Natural killer cell treated with Interleukin-12 subunit alpha and Interleukin-12 subunit beta and Interleukin-15 and Interleukin-18, amount 100 ng/mL, for 72 hours (primary cell): ENCODE data around the gene CPNE4. TPM values are rescaled to one million over a fixed set of nuclear protein-coding genes. Genes with fewer than 3 reads are reported as not detected.

Experiments used
- ATAC-seq, 2 donors: fragments of 150-1000 bp; cut with Tn5 transposase in 1 of 2; sonication (Bioruptor Pico), chemical (Tn5 transposase) in 1 of 2; 2 replicates each; pipeline ENCODE4 v1.10.0; 2021
- DNase-seq: peaks from one replicate; pipeline ENCODE4 v3.0.0; 2022; ENCODE audit warnings: low spot score
- H3K27ac Mint-ChIP-seq, 2 donors: 1 replicate in 1 of 2; 2 replicates in 1 of 2; pipeline ENCODE4 v1.8.0; 2022; ENCODE audit warnings: mixed read lengths in 2 of 2, mild to moderate bottlenecking in 1 of 2, moderate library complexity in 1 of 2
- H3K27me3 Mint-ChIP-seq, 2 donors: 1 replicate in 1 of 2; 2 replicates in 1 of 2; pipeline ENCODE4 v1.8.0; 2022; ENCODE audit warnings: mixed read lengths in 2 of 2
- H3K36me3 Mint-ChIP-seq: one replicate; pipeline ENCODE4 v1.8.0; 2022; ENCODE audit warnings: mixed read lengths
- H3K4me1 Mint-ChIP-seq, 2 donors: 1 replicate in 1 of 2; 2 replicates in 1 of 2; pipeline ENCODE4 v1.8.0; 2022; ENCODE audit warnings: low read depth in 2 of 2, mixed read lengths in 2 of 2, mild to moderate bottlenecking in 1 of 2
- H3K4me3 Mint-ChIP-seq: one replicate; pipeline ENCODE4 v1.8.0; 2022; ENCODE audit warnings: mixed read lengths
- H3K9me3 Mint-ChIP-seq: 2 replicates; pipeline ENCODE4 v1.8.0; 2022; ENCODE audit warnings: mixed read lengths
- total RNA-seq, 2 donors: library from RNA; stranded (reverse); gene quantifications; one replicate each; pipeline ENCODE4 v1.2.3, GENCODE V29; 2022

The CPNE4 gene
- total RNA-seq, 2 donors from 2014 or later = not detected

GRCh38 chr3:131711114-131711768 is 323.6 kb downstream of the CPNE4 start:
- Mint-ChIP-seq H3K9me3 (peaks cover 3% of the 10 kb centered on the region), H3K36me3 (no peaks in the 10 kb centered on the region), H3K4me3 (no peak overlapping the region), H3K4me1 (peaks cover 5 to 6% of the 10 kb centered on the region in 2 donors), H3K27me3 (peaks cover 12 to 17% of the 10 kb centered on the region in 2 donors), H3K27ac (no peak overlapping the region)
- DNase-seq = no peak
- no peak for ATAC-seq

GRCh38 chr3:131708241-131708640 is 326.6 kb downstream of the CPNE4 start:
- H3K27ac Mint-ChIP-seq = no peak overlapping the region
- H3K9me3 Mint-ChIP-seq = peaks cover 3% of the 10 kb centered on the region
- peaks cover 17 to 18% of the 10 kb centered on the region in 2 donors for H3K27me3 Mint-ChIP-seq
- H3K4me1 Mint-ChIP-seq = no peaks in the 10 kb centered on the region
- no peak for ATAC-seq
- DNase-seq = no peak
- no peak overlapping the region for H3K4me3 Mint-ChIP-seq
- no peaks in the 10 kb centered on the region for H3K36me3 Mint-ChIP-seq

- H3K27ac Mint-ChIP-seq = no peak overlapping the region
- no peaks in the 10 kb centered on the region for H3K36me3 Mint-ChIP-seq
- DNase-seq (no peak), ATAC-seq (no peak)
- peaks cover 15 to 17% of the 10 kb centered on the region in 2 donors for H3K27me3 Mint-ChIP-seq
- H3K4me1 Mint-ChIP-seq = no peaks in the 10 kb centered on the region
- peaks cover 3% of the 10 kb centered on the region for H3K9me3 Mint-ChIP-seq
- H3K4me3 Mint-ChIP-seq = no peak overlapping the region
Observed at GRCh38 chr3:131705558-131706051, 329.2 kb downstream of the CPNE4 start.

GRCh38 chr3:131705099-131705498 is 329.7 kb downstream of the CPNE4 start:
- no peaks in the 10 kb centered on the region for H3K4me1 Mint-ChIP-seq
- DNase-seq = no peak
- ATAC-seq = no peak
- no peak overlapping the region for H3K27ac Mint-ChIP-seq
- no peak overlapping the region for H3K4me3 Mint-ChIP-seq
- H3K27me3 Mint-ChIP-seq = peaks cover 15 to 17% of the 10 kb centered on the region in 2 donors
- H3K36me3 Mint-ChIP-seq = no peaks in the 10 kb centered on the region
- peaks cover 3% of the 10 kb centered on the region for H3K9me3 Mint-ChIP-seq

- DNase-seq = no peak
- Mint-ChIP-seq H3K9me3 (peaks cover 3% of the 10 kb centered on the region), H3K4me1 (no peaks in the 10 kb centered on the region), H3K36me3 (no peaks in the 10 kb centered on the region), H3K4me3 (no peak overlapping the region), H3K27me3 (peaks cover 15 to 17% of the 10 kb centered on the region in 2 donors), H3K27ac (no peak overlapping the region)
- no peak for ATAC-seq
Observed at GRCh38 chr3:131704098-131704497, 330.7 kb downstream of the CPNE4 start.

GRCh38 chr3:131702146-131702545 is 332.7 kb downstream of the CPNE4 start:
- H3K4me1 Mint-ChIP-seq = no peaks in the 10 kb centered on the region
- DNase-seq (no peak), ATAC-seq (no peak)
- no peak overlapping the region for H3K27ac Mint-ChIP-seq
- peaks cover 4 to 11% of the 10 kb centered on the region in 2 donors for H3K27me3 Mint-ChIP-seq
- no peaks in the 10 kb centered on the region for H3K36me3 Mint-ChIP-seq
- H3K4me3 Mint-ChIP-seq = no peak overlapping the region
- H3K9me3 Mint-ChIP-seq = peaks cover 1% of the 10 kb centered on the region

GRCh38 chr3:131701153-131701770 is 333.6 kb downstream of the CPNE4 start:
- H3K4me1 Mint-ChIP-seq = no peaks in the 10 kb centered on the region
- peaks cover 0 to 8% of the 10 kb centered on the region in 2 donors for H3K27me3 Mint-ChIP-seq
- ATAC-seq (peak in 1 of 2 donors; percentile 63), DNase-seq (no peak)
- no peak overlapping the region for H3K4me3 Mint-ChIP-seq
- no peak overlapping the region for H3K27ac Mint-ChIP-seq
- H3K36me3 Mint-ChIP-seq = no peaks in the 10 kb centered on the region
- H3K9me3 Mint-ChIP-seq = no peaks in the 10 kb centered on the region

- no peak overlapping the region for H3K4me3 Mint-ChIP-seq
- no peaks in the 10 kb centered on the region for H3K36me3 Mint-ChIP-seq
- H3K27ac Mint-ChIP-seq = no peak overlapping the region
- no peak for ATAC-seq
- DNase-seq = no peak
- no peaks in the 10 kb centered on the region for H3K9me3 Mint-ChIP-seq
- H3K27me3 Mint-ChIP-seq = peaks cover 0 to 11% of the 10 kb centered on the region in 2 donors
- H3K4me1 Mint-ChIP-seq = no peaks in the 10 kb centered on the region
Observed at GRCh38 chr3:131699001-131699400, 335.8 kb downstream of the CPNE4 start.

GRCh38 chr3:131694376-131694775 is 340.4 kb downstream of the CPNE4 start:
- ATAC-seq (no peak), DNase-seq (no peak)
- Mint-ChIP-seq H3K9me3 (no peaks in the 10 kb centered on the region), H3K36me3 (no peaks in the 10 kb centered on the region), H3K4me1 (no peaks in the 10 kb centered on the region), H3K4me3 (no peak overlapping the region), H3K27me3 (peaks cover 12 to 15% of the 10 kb centered on the region in 2 donors), H3K27ac (no peak overlapping the region)

GRCh38 chr3:131692356-131692755 is 342.5 kb downstream of the CPNE4 start:
- Mint-ChIP-seq H3K27ac (no peak overlapping the region), H3K4me1 (no peaks in the 10 kb centered on the region), H3K4me3 (no peak overlapping the region), H3K9me3 (no peaks in the 10 kb centered on the region), H3K27me3 (peaks cover 20 to 24% of the 10 kb centered on the region in 2 donors), H3K36me3 (no peaks in the 10 kb centered on the region)
- ATAC-seq (no peak), DNase-seq (no peak)

GRCh38 chr3:131690800-131691199 is 344.0 kb downstream of the CPNE4 start:
- Mint-ChIP-seq H3K27me3 (peaks cover 20 to 37% of the 10 kb centered on the region in 2 donors), H3K4me3 (no peak overlapping the region), H3K36me3 (no peaks in the 10 kb centered on the region), H3K9me3 (peaks cover 3% of the 10 kb centered on the region), H3K27ac (no peak overlapping the region), H3K4me1 (no peaks in the 10 kb centered on the region)
- ATAC-seq (no peak), DNase-seq (no peak)

GRCh38 chr3:131688370-131688769 is 346.4 kb downstream of the CPNE4 start:
- Mint-ChIP-seq H3K27ac (no peak overlapping the region), H3K4me3 (no peak overlapping the region), H3K9me3 (peaks cover 3% of the 10 kb centered on the region), H3K36me3 (peaks cover 5% of the 10 kb centered on the region), H3K27me3 (peaks cover 17 to 47% of the 10 kb centered on the region in 2 donors), H3K4me1 (no peaks in the 10 kb centered on the region)
- DNase-seq (no peak), ATAC-seq (no peak)

GRCh38 chr3:131669600-131669999 is 365.2 kb downstream of the CPNE4 start:
- H3K9me3 Mint-ChIP-seq = peaks cover 4% of the 10 kb centered on the region
- ATAC-seq = no peak
- no peak overlapping the region for H3K27ac Mint-ChIP-seq
- no peaks in the 10 kb centered on the region for H3K4me1 Mint-ChIP-seq
- no peak overlapping the region for H3K4me3 Mint-ChIP-seq
- DNase-seq = no peak
- no peaks in the 10 kb centered on the region for H3K36me3 Mint-ChIP-seq
- H3K27me3 Mint-ChIP-seq = peaks cover 0 to 15% of the 10 kb centered on the region in 2 donors

GRCh38 chr3:131658771-131659170 is 376.0 kb downstream of the CPNE4 start:
- Mint-ChIP-seq H3K36me3 (no peaks in the 10 kb centered on the region), H3K27ac (no peak overlapping the region), H3K27me3 (peaks cover 2 to 33% of the 10 kb centered on the region in 2 donors), H3K9me3 (peaks cover 10% of the 10 kb centered on the region), H3K4me3 (no peak overlapping the region), H3K4me1 (no peaks in the 10 kb centered on the region)
- ATAC-seq (no peak), DNase-seq (no peak)
